ENCODE results near the gene EPHB3. TPM values are rescaled to one million over a fixed set of nuclear protein-coding genes. Genes with fewer than 3 reads are reported as not detected.

The EPHB3 gene
- total RNA-seq, 1 donor from 2014 or later, result not detected

GRCh38 chr3:184579513-184579912, 17.9 kb downstream of the EPHB3 start:
- no peak for DNase-seq (ENCODE audit: low read depth, low spot score)

GRCh38 chr3:184580376-184580775, 18.8 kb downstream of the EPHB3 start:
- DNase-seq (ENCODE audit: low read depth, low spot score), result no peak

GRCh38 chr3:184581331-184581855, 19.8 kb downstream of the EPHB3 start:
- DNase-seq (ENCODE audit: low read depth, low spot score), result no peak

GRCh38 chr3:184582646-184583577, 21.3 kb downstream of the EPHB3 start:
- no peak for DNase-seq (ENCODE audit: low read depth, low spot score)

- no peak for DNase-seq (ENCODE audit: low read depth, low spot score)
These were observed 22.2 kb downstream of the EPHB3 start for GRCh38 chr3:184583578-184584451.

- no peak for DNase-seq (ENCODE audit: low read depth, low spot score)
These were observed 22.9 kb downstream of the EPHB3 start for GRCh38 chr3:184584464-184584891.

GRCh38 chr3:184585545-184585944, 24.0 kb downstream of the EPHB3 start:
- DNase-seq (ENCODE audit: low read depth, low spot score), result no peak

- no peak for DNase-seq (ENCODE audit: low read depth, low spot score)
These were observed 25.3 kb downstream of the EPHB3 start for GRCh38 chr3:184586851-184587250.

GRCh38 chr3:184588776-184589175, 27.2 kb downstream of the EPHB3 start:
- DNase-seq (ENCODE audit: low read depth, low spot score), result no peak

- no peak for DNase-seq (ENCODE audit: low read depth, low spot score)
These were observed 29.2 kb downstream of the EPHB3 start for GRCh38 chr3:184590795-184591194.

- no peak for DNase-seq (ENCODE audit: low read depth, low spot score)
These were observed 30.2 kb downstream of the EPHB3 start for GRCh38 chr3:184591789-184592188.

- no peak for DNase-seq (ENCODE audit: low read depth, low spot score)
These were observed 31.0 kb downstream of the EPHB3 start for GRCh38 chr3:184592371-184593219.

GRCh38 chr3:184593220-184593927, 31.8 kb downstream of the EPHB3 start:
- no peak for DNase-seq (ENCODE audit: low read depth, low spot score)

GRCh38 chr3:184593928-184594303, 32.3 kb downstream of the EPHB3 start:
- DNase-seq (ENCODE audit: low read depth, low spot score), result no peak

GRCh38 chr3:184594371-184595001, 32.9 kb downstream of the EPHB3 start:
- DNase-seq (ENCODE audit: low read depth, low spot score), result no peak

GRCh38 chr3:184595726-184596125, 34.1 kb downstream of the EPHB3 start:
- DNase-seq (ENCODE audit: low read depth, low spot score), result no peak

GRCh38 chr3:184596233-184596632, 34.6 kb downstream of the EPHB3 start:
- DNase-seq (ENCODE audit: low read depth, low spot score), result no peak

- DNase-seq (ENCODE audit: low read depth, low spot score), result no peak
These were observed 35.4 kb downstream of the EPHB3 start for GRCh38 chr3:184596886-184597575.

GRCh38 chr3:184597829-184598573, 36.4 kb downstream of the EPHB3 start:
- DNase-seq (ENCODE audit: low read depth, low spot score), result no peak
